Thyroid gland (tissue), 4 donors: ENCODE measurements around the gene PKP3. TPM values are rescaled to one million over a fixed set of nuclear protein-coding genes. Genes with fewer than 3 reads are reported as not detected.

Experiments
- DNase-seq, 2 donors: peaks; one replicate each; pipeline ENCODE4 v3.0.0-alpha.2; 2019
- H3K27ac ChIP-seq, 3 donors: fragments of 200-600 bp; sonication (generic); 1 replicate in 2 of 3; 2 replicates in 1 of 3; pipeline ENCODE4 v1.5.1; 2016 to 2019; ENCODE audit warnings: mild to moderate bottlenecking in 1 of 3, moderate library complexity in 1 of 3
- H3K27me3 ChIP-seq: fragments of 200-600 bp; sonication (generic); one replicate; pipeline ENCODE4 v1.5.1; 2019
- H3K36me3 ChIP-seq, 2 donors: fragments of 200-600 bp; sonication (generic); one replicate each; pipeline ENCODE4 v1.5.1; 2016 to 2019
- H3K4me1 ChIP-seq, 2 donors: fragments of 200-600 bp; sonication (generic); one replicate each; pipeline ENCODE4 v1.5.1; 2017 to 2019
- H3K4me3 ChIP-seq, 3 donors: fragments of 200-600 bp; sonication (generic); replicated peaks in 1 of 3; 1 replicate in 2 of 3; 2 replicates in 1 of 3; pipeline ENCODE4 v1.5.1; 2016; ENCODE audit warnings: mild to moderate bottlenecking in 1 of 3
- H3K9me3 ChIP-seq: fragments of 200-600 bp; sonication (generic); one replicate; pipeline ENCODE4 v1.5.1; 2017
- CTCF ChIP-seq, 6 experiments: fragments of 200-600 bp in 3 of 6; fragments of 450-650 bp in 3 of 6; sonication (generic) in 3 of 6; IDR thresholded peaks; one replicate each; pipeline ENCODE4 v1.5.1; 2016 to 2019; ENCODE audit warnings: antibody characterized with exemption in 6 of 6, mild to moderate bottlenecking in 2 of 6, inconsistent platforms in 1 of 6, moderate library complexity in 1 of 6
- POLR2A ChIP-seq, 2 donors: fragments of 450-650 bp; IDR thresholded peaks; one replicate each; pipeline ENCODE4 v1.6.1; 2017; ENCODE audit warnings: antibody characterized with exemption in 2 of 2, mild to moderate bottlenecking in 2 of 2, moderate library complexity in 1 of 2
- WGBS, 2 donors: methylation state at CpG; one replicate each; pipeline ENCODE4 v1.1.5; 2017; 5-methylcytosine and 5-hydroxymethylcytosine counted together
- intact Hi-C: fragments of 100-400 bp; cut with DNase I; formaldehyde crosslinking; loops from one replicate; pipeline ENCODE4 v1.15.1; 2023
- total RNA-seq, 4 donors: library from RNA; depleted of rRNA; stranded (reverse); fragments of >200 nt; gene quantifications; one replicate each; pipeline ENCODE4 v1.2.3, GENCODE V29; 2016

Gene PKP3
- total RNA-seq, 4 donors from 2014 or later = 30.4 to 58.4 (median 46.9) TPM

DNA sequence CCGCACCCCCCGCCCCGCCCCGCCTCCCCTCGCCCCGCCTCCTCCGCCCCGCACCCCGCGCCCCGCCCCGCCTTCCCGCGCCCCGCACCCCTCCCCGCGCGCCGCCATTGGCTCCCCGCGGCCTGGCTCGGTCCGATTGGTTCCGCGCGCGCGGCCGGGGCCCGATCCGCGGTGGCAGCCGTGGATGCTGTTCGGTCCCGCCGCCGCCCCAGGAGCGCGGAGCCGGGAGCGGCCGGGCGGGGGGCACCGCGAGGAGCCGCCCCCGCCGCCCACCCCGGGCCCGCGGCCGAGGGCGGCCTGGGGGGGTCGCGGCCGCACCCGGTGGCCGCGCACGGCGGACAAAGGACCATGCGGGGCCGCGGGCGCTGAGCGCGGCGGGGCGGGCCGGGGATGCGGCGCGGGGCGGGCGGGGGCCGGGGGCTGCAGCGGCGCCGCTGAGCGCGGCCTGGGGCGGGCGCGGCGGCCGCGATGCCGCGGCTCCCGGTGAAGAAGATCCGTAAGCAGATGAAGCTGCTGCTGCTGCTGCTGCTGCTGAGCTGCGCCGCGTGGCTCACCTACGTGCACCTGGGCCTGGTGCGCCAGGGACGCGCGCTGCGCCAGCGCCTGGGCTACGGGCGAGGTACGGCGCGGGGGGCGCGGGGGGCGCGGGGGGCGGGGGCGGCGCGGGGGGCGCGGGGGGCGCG is 24.5 kb upstream of the PKP3 start, which contains the start of gene B4GALNT4:
Gene B4GALNT4, plus strand, starts transcription at position 164 of the 683 bp plus-strand sequence. Its CDS starts 305 bp downstream, at position 469.
- Histone ChIP-seq H3K27me3 (peaks cover 20% of the 10 kb centered on the region), H3K36me3 (no peaks in the 10 kb centered on the region), H3K4me1 (peaks cover 0 to 8% of the 10 kb centered on the region in 2 donors), H3K9me3 (no peaks in the 10 kb centered on the region), H3K27ac (no peak within 1 kb of the TSS), H3K4me3 (peak within 1 kb of the TSS in 1 of 3 donors; percentile 2)
- TF ChIP-seq POLR2A (IDR thresholded peaks at IDR 0.05) (no peak), CTCF (IDR thresholded peaks at IDR 0.05) (no peak)
- intact Hi-C loops = loop anchor here (5.0 kb wide), 1 partner anchor 167 kb away; no protein-coding TSS in a partner anchor
- DNase-seq = peak in 1 of 2 donors; percentile 15
- no CpG with 5 or more reads among the region's 118 CpGs for WGBS, 2 donors

GRCh38 chr11:370070-370941 is 23.7 kb upstream of the PKP3 start:
- no peak for TF ChIP-seq POLR2A (IDR thresholded peaks at IDR 0.05)
- no peak for TF ChIP-seq CTCF (IDR thresholded peaks at IDR 0.05)
- 54% methylated on average over 6 to 14 of the region's 42 CpGs for WGBS, 2 donors
- intact Hi-C loops = no loop called here
- H3K27ac ChIP-seq = no peak overlapping the region
- H3K9me3 ChIP-seq = no peaks in the 10 kb centered on the region
- DNase-seq = no peak
- peaks cover 0 to 8% of the 10 kb centered on the region in 2 donors for H3K4me1 ChIP-seq
- peaks cover 20% of the 10 kb centered on the region for H3K27me3 ChIP-seq
- no peak overlapping the region for H3K4me3 ChIP-seq
- H3K36me3 ChIP-seq = no peaks in the 10 kb centered on the region

GRCh38 chr11:371051-371450 is 23.0 kb upstream of the PKP3 start:
- no peaks in the 10 kb centered on the region for H3K36me3 ChIP-seq
- H3K27ac ChIP-seq = no peak overlapping the region
- TF ChIP-seq POLR2A (IDR thresholded peaks at IDR 0.05) = no peak
- no peak for TF ChIP-seq CTCF (IDR thresholded peaks at IDR 0.05)
- intact Hi-C loops = no loop called here
- 89% methylated on average over 5 of the region's 5 CpGs; no CpG with 5 or more reads in 1 of the 2 donors for WGBS, 2 donors
- peaks cover 0 to 8% of the 10 kb centered on the region in 2 donors for H3K4me1 ChIP-seq
- no peak for DNase-seq
- H3K9me3 ChIP-seq = no peaks in the 10 kb centered on the region
- no peak overlapping the region for H3K4me3 ChIP-seq
- H3K27me3 ChIP-seq = peaks cover 19% of the 10 kb centered on the region

DNA sequence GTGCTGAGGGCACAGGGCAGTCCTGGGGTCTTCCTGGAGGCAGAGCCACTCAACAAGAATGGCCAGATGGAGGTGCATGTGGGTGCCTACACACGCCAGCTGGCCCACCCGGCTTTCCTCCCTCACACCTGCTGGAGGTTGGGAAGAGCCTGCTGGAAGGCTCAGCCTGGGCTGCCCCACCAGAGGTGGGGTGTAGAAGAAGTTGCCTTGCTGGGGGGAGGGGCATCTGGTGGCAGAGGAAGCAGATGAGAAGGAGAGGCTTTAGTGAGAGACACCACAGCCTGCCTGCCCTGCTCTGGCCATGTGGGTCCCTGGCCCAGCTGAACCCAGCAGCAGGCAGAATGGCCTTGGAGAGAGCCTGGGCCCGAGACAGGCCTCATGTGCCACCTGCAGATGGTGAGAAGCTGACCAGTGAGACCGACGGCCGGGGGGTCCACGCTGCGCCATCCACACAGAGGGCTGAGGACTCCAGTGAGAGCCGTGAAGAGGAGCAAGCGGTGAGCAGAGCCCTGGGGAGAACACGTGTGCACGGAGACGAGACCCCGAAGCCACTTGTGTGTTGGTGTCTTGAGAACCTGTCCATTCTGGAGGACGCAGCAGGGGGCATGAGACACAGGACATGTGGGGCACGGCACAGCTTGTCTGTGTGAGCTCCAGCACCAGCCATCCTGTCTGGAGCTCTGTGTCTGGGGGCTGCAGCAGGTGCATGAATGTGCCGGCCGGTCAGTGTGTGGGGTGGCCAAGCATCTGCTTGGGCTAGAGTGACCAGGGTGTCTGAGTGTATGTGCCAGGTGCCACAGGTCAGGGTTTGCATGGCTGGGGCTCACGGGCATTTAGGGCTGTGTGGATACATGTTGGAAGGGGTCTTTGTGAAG is 22.1 kb upstream of the PKP3 start:
- Histone ChIP-seq H3K27me3 (peaks cover 15% of the 10 kb centered on the region), H3K27ac (no peak overlapping the region), H3K4me3 (no peak overlapping the region), H3K9me3 (no peaks in the 10 kb centered on the region), H3K4me1 (peaks cover 0 to 8% of the 10 kb centered on the region in 2 donors), H3K36me3 (no peaks in the 10 kb centered on the region)
- DNase-seq = no peak
- 84 to 96% methylated on average over 16 to 19 of the region's 19 CpGs for WGBS, 2 donors
- TF ChIP-seq CTCF (IDR thresholded peaks at IDR 0.05) (no peak), POLR2A (IDR thresholded peaks at IDR 0.05) (no peak)
- intact Hi-C loops = no loop called here
